Endothelial cell of umbilical vein (primary cell): Measurements from ENCODE around the gene EGFL7. TPM values are rescaled to one million over a fixed set of nuclear protein-coding genes. Genes with fewer than 3 reads are reported as not detected.

Experiments used
- BruUV-seq: library from RNA; stranded (reverse); fragments of 400-500 nt; replicated peaks from 2 replicates; lab custom pipeline; 2021; lab: Mats Ljungman, UMichigan
- CTCF ChIA-PET: fragments of 300-600, 350-600 bp; sonication (Branson Sonifier 250); formaldehyde crosslinking; loops from one replicate; lab custom pipeline; 2021; ENCODE audit warnings: antibody characterized with exemption, inconsistent platforms; lab: Charles Lee
- POLR2A ChIA-PET: fragments of 300-600, 350-600 bp; sonication (Branson Sonifier 250); formaldehyde crosslinking; loops from one replicate; lab custom pipeline; 2021; ENCODE audit warnings: antibody characterized with exemption, inconsistent platforms; lab: Charles Lee
- DNase-seq: peaks from one replicate; pipeline ENCODE4 v3.0.0-alpha.2; 2011; ENCODE audit warnings: low read depth, low spot score
- FAIRE-seq: peaks from 2 replicates; lab custom pipeline; 2011; peaks lifted over from hg19 to GRCh38; lab: Jason Lieb, UNC
- H2AFZ ChIP-seq: 2 replicates; pipeline ENCODE4 v1.6.0; 2012; ENCODE audit warnings: low read depth, low read length, control low read depth, inconsistent platforms
- H3K27ac ChIP-seq: 2 replicates; pipeline ENCODE4 v1.5.1; 2011; ENCODE audit warnings: low read depth, mild to moderate bottlenecking, control low read depth, low read length, moderate library complexity; ENCODE audit not compliant: insufficient read depth
- H3K27me3 ChIP-seq, 2 experiments: 2 replicates each; pipeline versions ENCODE4 v1.6.0 to v1.6.1; 2011; ENCODE audit warnings: low read length in 2 of 2, mixed read lengths in 1 of 2; ENCODE audit not compliant: control insufficient read depth in 2 of 2, insufficient read depth in 2 of 2
- H3K36me3 ChIP-seq, 2 experiments: 2 replicates in 1 of 2; 3 replicates in 1 of 2; pipeline ENCODE4 v1.5.1; 2011; ENCODE audit warnings: low read length in 2 of 2, mild to moderate bottlenecking in 1 of 2, moderate library complexity in 1 of 2; ENCODE audit not compliant: control insufficient read depth in 2 of 2, insufficient read depth in 2 of 2; ENCODE audit errors: extremely low read depth in 1 of 2
- H3K4me1 ChIP-seq: 3 replicates; pipeline ENCODE4 v1.5.1; 2011; ENCODE audit warnings: mild to moderate bottlenecking, low read length; ENCODE audit not compliant: control insufficient read depth, insufficient read depth; ENCODE audit errors: extremely low read depth
- H3K4me2 ChIP-seq: 2 replicates; pipeline ENCODE4 v1.6.1; 2011; ENCODE audit warnings: low read length, control low read depth, mixed read lengths; ENCODE audit not compliant: insufficient read depth
- H3K4me3 ChIP-seq, 3 experiments: fragments of 200-600 bp in 1 of 3; sonication (generic), shearing (Covaris generic) in 1 of 3; replicated peaks in 1 of 3; 2 replicates each; pipeline ENCODE4 v1.5.1; 2011 to 2016; ENCODE audit warnings: control low read depth in 3 of 3, low read length in 3 of 3, mild to moderate bottlenecking in 2 of 3, inconsistent platforms in 1 of 3, low read depth in 1 of 3, moderate library complexity in 1 of 3; ENCODE audit not compliant: insufficient read depth in 1 of 3
- H3K79me2 ChIP-seq: 2 replicates; pipeline ENCODE4 v1.6.0; 2012; ENCODE audit warnings: low read length, inconsistent platforms; ENCODE audit not compliant: control insufficient read depth, insufficient read depth
- H3K9ac ChIP-seq: replicated peaks from 2 replicates; pipeline ENCODE3; 2011; ENCODE audit warnings: low read length, control low read depth; ENCODE audit not compliant: insufficient read depth; ENCODE audit errors: extremely low read depth
- H3K9me1 ChIP-seq: replicated peaks from 3 replicates; pipeline ENCODE4 v1.6.0; 2011; ENCODE audit warnings: mild to moderate bottlenecking, low read length; ENCODE audit not compliant: control insufficient read depth, insufficient read depth; ENCODE audit errors: extremely low read depth
- H3K9me3 ChIP-seq: replicated peaks from 2 replicates; pipeline ENCODE4 v1.5.1; 2012; ENCODE audit warnings: low read length, inconsistent platforms; ENCODE audit not compliant: control insufficient read depth, insufficient read depth
- H4K20me1 ChIP-seq: replicated peaks from 2 replicates; pipeline ENCODE3; 2011; ENCODE audit warnings: mild to moderate bottlenecking, low read length; ENCODE audit not compliant: control insufficient read depth, insufficient read depth; ENCODE audit errors: extremely low read depth
- EZH2 ChIP-seq: IDR thresholded peaks from 2 replicates; pipeline ENCODE4 v1.6.1; 2012; ENCODE audit warnings: borderline replicate concordance, low read depth, mild to moderate bottlenecking, moderate library complexity, low read length, inconsistent platforms; ENCODE audit not compliant: severe bottlenecking
- FOS ChIP-seq: IDR thresholded peaks from 2 replicates; pipeline ENCODE4 v1.6.1; 2011; ENCODE audit warnings: mild to moderate bottlenecking, low read length, moderate library complexity, borderline replicate concordance; ENCODE audit not compliant: insufficient read depth
- GATA2 ChIP-seq: IDR thresholded peaks from 2 replicates; pipeline ENCODE4 v1.7.0; 2011; ENCODE audit warnings: low read depth, mild to moderate bottlenecking, moderate library complexity, mixed read lengths, low read length; ENCODE audit not compliant: insufficient read length, insufficient read depth
- MYC ChIP-seq: IDR thresholded peaks from one replicate; pipeline ENCODE4 v1.6.1; 2011; ENCODE audit warnings: mild to moderate bottlenecking, low read depth, low read length
- POLR2A ChIP-seq: IDR thresholded peaks from 2 replicates; pipeline ENCODE4 v1.6.1; 2012; ENCODE audit warnings: low read depth, mild to moderate bottlenecking, control low read depth, low read length
- POLR2AphosphoS5 ChIP-seq: IDR thresholded peaks from 2 replicates; pipeline ENCODE4 v1.6.1; 2012; ENCODE audit warnings: low read depth, mild to moderate bottlenecking, control low read depth, low read length, moderate library complexity; ENCODE audit not compliant: insufficient read depth
- dilution Hi-C: fragments of 300-500 bp; cut with MboI; formaldehyde crosslinking; loops from one replicate; pipeline ENCODE4 v1.15.0; 2019; ENCODE audit warnings: low sequenced_read_pairs; ENCODE audit not compliant: extremely low pct_ligation_motif_present
- intact Hi-C: fragments of 100-400 bp; cut with micrococcal nuclease; formaldehyde crosslinking; loops from one replicate; pipeline ENCODE4 v1.10.0; 2022
- polyA plus RNA-seq, 4 experiments: library from polyadenylated mRNA; depleted of rRNA in 3 of 4; stranded (reverse) in 3 of 4; unstranded in 1 of 4; fragments of >200 nt; gene quantifications; 2 replicates each; pipeline versions ENCODE4 v1.2.1 to v1.2.3, GENCODE V29; 2011 to 2012; ENCODE audit warnings: missing spikeins in 1 of 4
- total RNA-seq: library from RNA; stranded (reverse); gene quantifications from 2 replicates; pipeline ENCODE4 v1.2.3, GENCODE V29; 2021
- TF ChIP-seq, protein P1 (sequence below): IDR thresholded peaks from 2 replicates; pipeline ENCODE4 v1.6.1; 2011; ENCODE audit not compliant: insufficient read depth, insufficient read length
- TF ChIP-seq, protein P2 (sequence below), 2 donors: IDR thresholded peaks; 1 replicate in 1 of 2; 2 replicates in 1 of 2; pipeline ENCODE4 v1.5.1; 2011; ENCODE audit warnings: low read length in 2 of 2, mild to moderate bottlenecking in 2 of 2, moderate library complexity in 2 of 2, control low read depth in 1 of 2, inconsistent platforms in 1 of 2, low read depth in 1 of 2; ENCODE audit not compliant: insufficient read depth in 1 of 2; ENCODE audit errors: extremely low read depth in 1 of 2

Gene EGFL7
- total and polyA plus RNA-seq, 2 donors (not counting 3 experiments of a cell fraction or from before 2014, with no cell fraction given): 1,043 to 1,377 TPM

DNA sequence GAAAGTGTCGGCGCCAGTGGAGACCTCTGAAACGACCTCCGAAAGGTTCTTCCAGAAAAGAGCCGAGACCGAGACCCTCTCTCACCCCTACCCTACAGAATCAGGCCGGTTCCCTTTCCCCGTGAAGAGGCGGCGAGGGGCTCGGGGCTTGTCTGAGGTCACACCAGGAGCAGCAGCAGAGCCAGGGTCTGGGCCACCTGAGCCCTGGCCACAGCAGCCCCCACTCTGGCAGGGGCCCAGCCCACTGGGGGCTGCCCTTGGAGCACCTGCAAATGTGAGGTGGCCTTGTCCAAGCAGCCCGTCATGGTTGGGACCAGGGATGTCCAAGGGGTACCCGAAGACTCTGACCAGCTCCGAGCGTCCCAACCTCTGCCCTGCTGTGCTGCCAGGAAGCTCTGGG, 15.3 kb downstream of the EGFL7 start:
- H3K27me3 ChIP-seq: no peaks in the 10 kb centered on the region
- no peaks in the 10 kb centered on the region for H3K9me3 ChIP-seq
- H4K20me1 ChIP-seq: no peaks in the 10 kb centered on the region
- no peaks in the 10 kb centered on the region for H3K4me1 ChIP-seq
- no peak overlapping the region for H3K4me3 ChIP-seq
- intact Hi-C loops (no loop called here), dilution Hi-C loops (no loop called here)
- no peaks in the 10 kb centered on the region for H3K9me1 ChIP-seq
- no peak overlapping the region for H3K27ac ChIP-seq
- FAIRE-seq (no peak), DNase-seq (no peak)
- H3K79me2 ChIP-seq: peaks cover 19% of the 10 kb centered on the region
- ChIA-PET CTCF (no interaction called here), POLR2A (no interaction called here)
- no peak overlapping the region for H3K4me2 ChIP-seq
- H3K36me3 ChIP-seq: peaks cover 0 to 3% of the 10 kb centered on the region in 2 experiments
- no TSS peak for BruUV-seq
- no peak overlapping the region for H3K9ac ChIP-seq
- no peak for TF ChIP-seq POLR2AphosphoS5
- no peak for TF ChIP-seq POLR2A
- no peak for TF ChIP-seq FOS
- no peak for TF ChIP-seq MYC
- no peak for TF ChIP-seq GATA2
- TF ChIP-seq, protein P1, sequence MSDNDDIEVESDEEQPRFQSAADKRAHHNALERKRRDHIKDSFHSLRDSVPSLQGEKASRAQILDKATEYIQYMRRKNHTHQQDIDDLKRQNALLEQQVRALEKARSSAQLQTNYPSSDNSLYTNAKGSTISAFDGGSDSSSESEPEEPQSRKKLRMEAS: no peak
- TF ChIP-seq, protein P2, sequence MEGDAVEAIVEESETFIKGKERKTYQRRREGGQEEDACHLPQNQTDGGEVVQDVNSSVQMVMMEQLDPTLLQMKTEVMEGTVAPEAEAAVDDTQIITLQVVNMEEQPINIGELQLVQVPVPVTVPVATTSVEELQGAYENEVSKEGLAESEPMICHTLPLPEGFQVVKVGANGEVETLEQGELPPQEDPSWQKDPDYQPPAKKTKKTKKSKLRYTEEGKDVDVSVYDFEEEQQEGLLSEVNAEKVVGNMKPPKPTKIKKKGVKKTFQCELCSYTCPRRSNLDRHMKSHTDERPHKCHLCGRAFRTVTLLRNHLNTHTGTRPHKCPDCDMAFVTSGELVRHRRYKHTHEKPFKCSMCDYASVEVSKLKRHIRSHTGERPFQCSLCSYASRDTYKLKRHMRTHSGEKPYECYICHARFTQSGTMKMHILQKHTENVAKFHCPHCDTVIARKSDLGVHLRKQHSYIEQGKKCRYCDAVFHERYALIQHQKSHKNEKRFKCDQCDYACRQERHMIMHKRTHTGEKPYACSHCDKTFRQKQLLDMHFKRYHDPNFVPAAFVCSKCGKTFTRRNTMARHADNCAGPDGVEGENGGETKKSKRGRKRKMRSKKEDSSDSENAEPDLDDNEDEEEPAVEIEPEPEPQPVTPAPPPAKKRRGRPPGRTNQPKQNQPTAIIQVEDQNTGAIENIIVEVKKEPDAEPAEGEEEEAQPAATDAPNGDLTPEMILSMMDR (IDR thresholded peaks at IDR 0.05; ENCODE audit: extremely low read depth in 1 of 2, insufficient read depth in 1 of 2, low read depth in 1 of 2, low read length in 2 of 2): no peak
- TF ChIP-seq EZH2: no peak
- H2AFZ ChIP-seq: no peak overlapping the region
